HK-2 (cell line): ENCODE measurements around the gene ZNF182.
"Not testable (repeated sequence)": the region's sequence is repeated elsewhere in the genome, so short reads cannot be mapped to it uniquely, and the experiment has no call there.

Source experiments
- DNase-seq: peaks from one replicate; pipeline ENCODE4 v3.0.0-alpha.2; 2018; ENCODE audit not compliant: unreplicated experiment

Gene ZNF182

GRCh38 chrX:48001260-48001659 lies 2.5 kb downstream of the ZNF182 start:
- DNase-seq = no peak

GRCh38 chrX:47992669-47993068 lies 11.1 kb downstream of the ZNF182 start:
- DNase-seq = no peak

- DNase-seq = no peak
Observed at GRCh38 chrX:47992095-47992380, 11.8 kb downstream of the ZNF182 start.

GRCh38 chrX:47991263-47992094 lies 12.3 kb downstream of the ZNF182 start:
- no peak for DNase-seq

GRCh38 chrX:47976254-47977151 lies 27.3 kb downstream of the ZNF182 start:
- DNase-seq = no peak

GRCh38 chrX:47973235-47973634 lies 30.6 kb downstream of the ZNF182 start:
- DNase-seq = no peak

GRCh38 chrX:47965526-47965925 lies 38.3 kb downstream of the ZNF182 start:
- DNase-seq = not testable (repeated sequence)

GRCh38 chrX:47961830-47962229 lies 42.0 kb downstream of the ZNF182 start:
- not testable (repeated sequence) for DNase-seq

- no peak for DNase-seq
Observed at GRCh38 chrX:47960406-47960805, 43.4 kb downstream of the ZNF182 start.

- DNase-seq = no peak
Observed at GRCh38 chrX:47958761-47959342, 44.9 kb downstream of the ZNF182 start.

GRCh38 chrX:47958206-47958605 lies 45.6 kb downstream of the ZNF182 start:
- not testable (repeated sequence) for DNase-seq

GRCh38 chrX:47956016-47956415 lies 47.8 kb downstream of the ZNF182 start:
- no peak for DNase-seq

GRCh38 chrX:47955295-47955694 lies 48.5 kb downstream of the ZNF182 start:
- not testable (repeated sequence) for DNase-seq

- DNase-seq = peak; percentile 8
Observed at GRCh38 chrX:47941423-47941822, 62.4 kb downstream of the ZNF182 start.

GRCh38 chrX:47940448-47940847 lies 63.3 kb downstream of the ZNF182 start:
- DNase-seq = no peak

- no peak for DNase-seq
Observed at GRCh38 chrX:47936940-47937317, 66.9 kb downstream of the ZNF182 start.

- DNase-seq = no peak
Observed at GRCh38 chrX:47936224-47936939, 67.4 kb downstream of the ZNF182 start.

- DNase-seq = no peak
Observed at GRCh38 chrX:47933946-47934345, 69.8 kb downstream of the ZNF182 start.

GRCh38 chrX:47931970-47932369 lies 71.8 kb downstream of the ZNF182 start:
- DNase-seq = not testable (repeated sequence)

- no peak for DNase-seq
Observed at GRCh38 chrX:47927212-47927611, 76.6 kb downstream of the ZNF182 start.
